Measurements from ENCODE around the gene KLF2.
"Not testable (repeated sequence)": the region's sequence is repeated elsewhere in the genome, so short reads cannot be mapped to it uniquely, and the experiment has no call there.

Gene KLF2

GRCh38 chr19:16303755-16304154 is 20.9 kb upstream of the KLF2 start:
- Histone ChIP-seq H3K4me1 (ENCODE audit: control insufficient read depth in 1 of 2, insufficient read depth in 1 of 2, low read depth in 1 of 2, low read length in 1 of 2) (peaks cover 0 to 11% of the 10 kb centered on the region in 2 experiments), H3K4me3 (ENCODE audit: low read depth in 1 of 2, low read length in 1 of 2) (no peak overlapping the region), H3K27me3 (peaks cover 6% of the 10 kb centered on the region), H3K9me3 (no peaks in the 10 kb centered on the region), H3K36me3 (no peaks in the 10 kb centered on the region), H3K27ac (no peak overlapping the region)
- TF ChIP-seq CTCF (IDR thresholded peaks at IDR 0.05), result no peak

- H3K9me3 ChIP-seq, H3K36me3 ChIP-seq: not testable (repeated sequence)
Measured at GRCh38 chr19:16304511-16304910, 20.1 kb upstream of the KLF2 start.

GRCh38 chr19:16305060-16305459 is 19.6 kb upstream of the KLF2 start:
- H3K4me1 ChIP-seq (ENCODE audit: control insufficient read depth in 1 of 2, insufficient read depth in 1 of 2, low read depth in 1 of 2, low read length in 1 of 2), result peaks cover 0 to 11% of the 10 kb centered on the region in 2 experiments
- H3K27ac ChIP-seq; H3K4me3 ChIP-seq (ENCODE audit: low read depth in 1 of 2, low read length in 1 of 2): not testable (repeated sequence)

More at GRCh38 chr19:16304511-16304910, 20.1 kb upstream of the KLF2 start:
- H3K4me1 ChIP-seq (ENCODE audit: control insufficient read depth in 1 of 2, insufficient read depth in 1 of 2, low read depth in 1 of 2, low read length in 1 of 2), result peaks cover 0 to 11% of the 10 kb centered on the region in 2 experiments
- H3K27me3 ChIP-seq; H3K27ac ChIP-seq; H3K4me3 ChIP-seq (ENCODE audit: low read depth in 1 of 2, low read length in 1 of 2): not testable (repeated sequence)

GRCh38 chr19:16306728-16307402 is 17.8 kb upstream of the KLF2 start:
- no peak overlapping the region for H3K27ac ChIP-seq
- peaks cover 6% of the 10 kb centered on the region for H3K27me3 ChIP-seq
- no peak overlapping the region for H3K4me3 ChIP-seq (ENCODE audit: low read depth in 1 of 2, low read length in 1 of 2)
- TF ChIP-seq CTCF (IDR thresholded peaks at IDR 0.05), result no peak
- peaks cover 0 to 11% of the 10 kb centered on the region in 2 experiments for H3K4me1 ChIP-seq (ENCODE audit: control insufficient read depth in 1 of 2, insufficient read depth in 1 of 2, low read depth in 1 of 2, low read length in 1 of 2)
- H3K9me3 ChIP-seq, result no peaks in the 10 kb centered on the region
- H3K36me3 ChIP-seq, result no peaks in the 10 kb centered on the region

More at GRCh38 chr19:16305060-16305459, 19.6 kb upstream of the KLF2 start:
- H3K27me3 ChIP-seq, H3K36me3 ChIP-seq, H3K9me3 ChIP-seq: not testable (repeated sequence)

- Histone ChIP-seq H3K27me3 (peaks cover 6% of the 10 kb centered on the region), H3K27ac (no peak overlapping the region), H3K4me1 (ENCODE audit: control insufficient read depth in 1 of 2, insufficient read depth in 1 of 2, low read depth in 1 of 2, low read length in 1 of 2) (peaks cover 0 to 11% of the 10 kb centered on the region in 2 experiments), H3K36me3 (no peaks in the 10 kb centered on the region), H3K4me3 (ENCODE audit: low read depth in 1 of 2, low read length in 1 of 2) (no peak overlapping the region), H3K9me3 (no peaks in the 10 kb centered on the region)
- TF ChIP-seq CTCF (IDR thresholded peaks at IDR 0.05), result no peak
Measured at GRCh38 chr19:16308081-16308480, 16.5 kb upstream of the KLF2 start.

GRCh38 chr19:16309643-16310042 is 15.0 kb upstream of the KLF2 start:
- Histone ChIP-seq H3K9me3 (no peaks in the 10 kb centered on the region), H3K4me3 (ENCODE audit: low read depth in 1 of 2, low read length in 1 of 2) (no peak overlapping the region), H3K4me1 (ENCODE audit: control insufficient read depth in 1 of 2, insufficient read depth in 1 of 2, low read depth in 1 of 2, low read length in 1 of 2) (peaks cover 0 to 11% of the 10 kb centered on the region in 2 experiments), H3K36me3 (no peaks in the 10 kb centered on the region), H3K27me3 (no peaks in the 10 kb centered on the region), H3K27ac (no peak overlapping the region)
- TF ChIP-seq CTCF (IDR thresholded peaks at IDR 0.05), result no peak
